GM23338 (cell line): ENCODE measurements around the gene TRIM56. TPM values are rescaled to one million over a fixed set of nuclear protein-coding genes. Genes with fewer than 3 reads are reported as not detected.

Experiments
- ATAC-seq: fragments of 200-7000 bp; cut with Tn5 transposase; 3 replicates; pipeline ENCODE4 v1.9.1; 2020
- DNase-seq: peaks from one replicate; pipeline ENCODE4 v3.0.0-alpha.2; 2015; ENCODE audit warnings: low spot score
- H2AFZ ChIP-seq: fragments of 200-600 bp; sonication (generic); 2 replicates; pipeline ENCODE4 v1.8.0; 2016; ENCODE audit warnings: antibody characterized with exemption, mild to moderate bottlenecking, moderate library complexity
- H3F3A ChIP-seq: fragments of 200-600 bp; sonication (generic); replicated peaks from 2 replicates; pipeline ENCODE4 v1.8.0; 2017; ENCODE audit warnings: antibody characterized with exemption, mixed run types, low read depth
- H3K27ac ChIP-seq: fragments of 200-600 bp; sonication (generic); 2 replicates; pipeline ENCODE4 v1.6.1; 2016; ENCODE audit warnings: low read depth
- H3K27me3 ChIP-seq: fragments of 200-600 bp; sonication (generic); 2 replicates; pipeline ENCODE4 v1.8.0; 2016; ENCODE audit warnings: mild to moderate bottlenecking, mixed run types, moderate library complexity; ENCODE audit not compliant: insufficient read depth
- H3K36me3 ChIP-seq: fragments of 200-600 bp; sonication (generic); 2 replicates; pipeline ENCODE4 v1.8.0; 2016; ENCODE audit warnings: mild to moderate bottlenecking; ENCODE audit not compliant: insufficient read depth
- H3K4me1 ChIP-seq: fragments of 200-600 bp; sonication (generic); 2 replicates; pipeline ENCODE4 v1.8.0; 2016; ENCODE audit warnings: mild to moderate bottlenecking, moderate library complexity; ENCODE audit not compliant: insufficient read depth
- H3K4me2 ChIP-seq: fragments of 200-600 bp; sonication (generic); 2 replicates; pipeline ENCODE4 v1.7.1; 2017; ENCODE audit warnings: mixed run types
- H3K4me3 ChIP-seq: fragments of 200-600 bp; sonication (generic); 2 replicates; pipeline ENCODE4 v1.6.1; 2016; ENCODE audit warnings: mixed run types
- H3K79me2 ChIP-seq: fragments of 200-600 bp; sonication (generic); replicated peaks from 2 replicates; pipeline ENCODE4 v1.8.0; 2017; ENCODE audit warnings: mild to moderate bottlenecking; ENCODE audit not compliant: insufficient read depth
- H3K9me2 ChIP-seq: fragments of 200-600 bp; sonication (generic); 2 replicates; pipeline ENCODE4 v1.8.0; 2017; ENCODE audit not compliant: insufficient read depth
- H4K20me1 ChIP-seq: fragments of 200-600 bp; sonication (generic); replicated peaks from 2 replicates; pipeline ENCODE4 v1.8.0; 2017; ENCODE audit warnings: mild to moderate bottlenecking; ENCODE audit not compliant: insufficient read depth
- H3K27ac Mint-ChIP-seq: 2 replicates; pipeline ENCODE4 v1.8.0; 2020; ENCODE audit warnings: inconsistent platforms, mild to moderate bottlenecking, moderate library complexity, mixed read lengths
- H3K27me3 Mint-ChIP-seq: 3 replicates; pipeline ENCODE4 v1.8.0; 2022; ENCODE audit warnings: low read depth, mild to moderate bottlenecking, moderate library complexity, mixed read lengths, inconsistent platforms; ENCODE audit not compliant: insufficient read depth, poor library complexity
- H3K36me3 Mint-ChIP-seq: 3 replicates; pipeline ENCODE4 v1.8.0; 2021; ENCODE audit warnings: low read depth, mild to moderate bottlenecking, inconsistent platforms, moderate library complexity, mixed read lengths
- H3K4me1 Mint-ChIP-seq: 3 replicates; pipeline ENCODE4 v1.8.0; 2020; ENCODE audit warnings: mild to moderate bottlenecking, inconsistent platforms, mixed read lengths
- H3K4me3 Mint-ChIP-seq: 3 replicates; pipeline ENCODE4 v1.8.0; 2021; ENCODE audit warnings: moderate library complexity, mild to moderate bottlenecking, inconsistent platforms, mixed read lengths
- H3K9me3 Mint-ChIP-seq: 3 replicates; pipeline ENCODE4 v1.8.0; 2020; ENCODE audit warnings: moderate library complexity, mild to moderate bottlenecking, inconsistent platforms, mixed read lengths
- CREB1 ChIP-seq: fragments of 250-450 bp; sonication (Bioruptor Pico); IDR thresholded peaks from 2 replicates; pipeline ENCODE4 v1.5.0; 2020; ENCODE audit warnings: low read depth, mild to moderate bottlenecking, moderate library complexity
- EZH2 ChIP-seq: fragments of 200-600 bp; sonication (generic); IDR thresholded peaks from one replicate; pipeline ENCODE4 v1.8.0; 2017; ENCODE audit warnings: antibody characterized with exemption, mild to moderate bottlenecking, low read depth; ENCODE audit not compliant: unreplicated experiment
- EZH2phosphoT487 ChIP-seq: fragments of 200-600 bp; sonication (generic); IDR thresholded peaks from one replicate; pipeline ENCODE4 v1.8.1; 2018; ENCODE audit warnings: antibody characterized with exemption; ENCODE audit not compliant: unreplicated experiment
- NANOG ChIP-seq: IDR thresholded peaks from 2 replicates; pipeline ENCODE4 v1.6.1; 2016; ENCODE audit warnings: antibody characterized with exemption, borderline replicate concordance
- REST ChIP-seq: IDR thresholded peaks from one replicate; pipeline ENCODE4 v1.6.1; 2018; ENCODE audit warnings: antibody characterized with exemption; ENCODE audit not compliant: unreplicated experiment
- STAT1 ChIP-seq: IDR thresholded peaks from one replicate; pipeline ENCODE4 v1.6.1; 2016; ENCODE audit warnings: antibody characterized with exemption; ENCODE audit not compliant: unreplicated experiment
- ZNF114 ChIP-seq: fragments of 250-450 bp; sonication (Bioruptor Pico); IDR thresholded peaks from 2 replicates; pipeline ENCODE4 v1.5.0; 2020; ENCODE audit warnings: mild to moderate bottlenecking, moderate library complexity
- polyA plus RNA-seq: library from polyadenylated mRNA; unstranded; fragments of >200 nt; fragmentation: Nextera tagmentation; extraction: Ambion mirVana; gene quantifications from 2 replicates; pipeline ENCODE4 v1.2.1, GENCODE V29; 2016
- total RNA-seq: library from RNA; depleted of rRNA; stranded (reverse); fragments of >200 nt; shearing (Covaris generic); gene quantifications from 2 replicates; pipeline ENCODE4 v1.2.3, GENCODE V29; 2014
- TF ChIP-seq, protein P1 (sequence below), 2 experiments: fragments of 200-600 bp in 1 of 2; sonication (generic) in 1 of 2; conservative IDR thresholded peaks; 2 replicates each; pipeline versions ENCODE4 v1.5.1 to v1.6.1; 2016 to 2017; ENCODE audit warnings: antibody characterized with exemption in 2 of 2, low read depth in 2 of 2, mild to moderate bottlenecking in 2 of 2, moderate library complexity in 1 of 2
- TF ChIP-seq, protein P2 (sequence below): IDR thresholded peaks from 2 replicates; pipeline ENCODE4 v1.6.1; 2016; ENCODE audit warnings: antibody characterized with exemption
- TF ChIP-seq, protein P3 (sequence below): fragments of 250-450 bp; sonication (Bioruptor Pico); IDR thresholded peaks from 2 replicates; pipeline ENCODE4 v1.5.0; 2020; ENCODE audit warnings: mild to moderate bottlenecking, moderate library complexity

TRIM56 gene
- total and polyA plus RNA-seq, 2 experiments from 2014 or later = 10.0 to 15.7 TPM

DNA sequence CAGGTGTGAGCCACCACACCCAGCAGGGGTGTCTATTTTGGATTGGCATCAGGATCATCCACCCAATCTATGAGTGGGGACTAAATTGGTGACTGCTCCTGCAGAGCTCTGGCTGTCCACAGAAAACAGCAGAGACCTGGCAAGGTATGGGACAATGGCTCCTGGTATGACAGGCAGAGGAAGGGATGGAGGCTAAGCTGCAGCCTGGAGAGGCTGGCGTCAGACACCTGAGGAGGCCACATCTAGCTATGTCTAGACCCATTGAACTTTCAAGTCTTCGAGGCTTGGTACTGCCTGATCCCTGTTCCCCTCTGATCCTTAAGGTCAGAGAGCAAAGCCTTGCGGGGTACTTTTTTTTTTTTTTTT is 38.4 kb downstream of the TRIM56 start (continued):
- TF ChIP-seq NANOG (no peak), CREB1 (CRISPR knock-in tag) (no peak), EZH2phosphoT487 (no peak), ZNF114 (no peak), STAT1 (no peak), REST (no peak), EZH2 (no peak)
- TF ChIP-seq, protein P1, sequence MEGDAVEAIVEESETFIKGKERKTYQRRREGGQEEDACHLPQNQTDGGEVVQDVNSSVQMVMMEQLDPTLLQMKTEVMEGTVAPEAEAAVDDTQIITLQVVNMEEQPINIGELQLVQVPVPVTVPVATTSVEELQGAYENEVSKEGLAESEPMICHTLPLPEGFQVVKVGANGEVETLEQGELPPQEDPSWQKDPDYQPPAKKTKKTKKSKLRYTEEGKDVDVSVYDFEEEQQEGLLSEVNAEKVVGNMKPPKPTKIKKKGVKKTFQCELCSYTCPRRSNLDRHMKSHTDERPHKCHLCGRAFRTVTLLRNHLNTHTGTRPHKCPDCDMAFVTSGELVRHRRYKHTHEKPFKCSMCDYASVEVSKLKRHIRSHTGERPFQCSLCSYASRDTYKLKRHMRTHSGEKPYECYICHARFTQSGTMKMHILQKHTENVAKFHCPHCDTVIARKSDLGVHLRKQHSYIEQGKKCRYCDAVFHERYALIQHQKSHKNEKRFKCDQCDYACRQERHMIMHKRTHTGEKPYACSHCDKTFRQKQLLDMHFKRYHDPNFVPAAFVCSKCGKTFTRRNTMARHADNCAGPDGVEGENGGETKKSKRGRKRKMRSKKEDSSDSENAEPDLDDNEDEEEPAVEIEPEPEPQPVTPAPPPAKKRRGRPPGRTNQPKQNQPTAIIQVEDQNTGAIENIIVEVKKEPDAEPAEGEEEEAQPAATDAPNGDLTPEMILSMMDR (conservative IDR thresholded peaks at IDR 0.05; ENCODE audit: low read depth in 2 of 2) = no peak
- TF ChIP-seq, protein P2, sequence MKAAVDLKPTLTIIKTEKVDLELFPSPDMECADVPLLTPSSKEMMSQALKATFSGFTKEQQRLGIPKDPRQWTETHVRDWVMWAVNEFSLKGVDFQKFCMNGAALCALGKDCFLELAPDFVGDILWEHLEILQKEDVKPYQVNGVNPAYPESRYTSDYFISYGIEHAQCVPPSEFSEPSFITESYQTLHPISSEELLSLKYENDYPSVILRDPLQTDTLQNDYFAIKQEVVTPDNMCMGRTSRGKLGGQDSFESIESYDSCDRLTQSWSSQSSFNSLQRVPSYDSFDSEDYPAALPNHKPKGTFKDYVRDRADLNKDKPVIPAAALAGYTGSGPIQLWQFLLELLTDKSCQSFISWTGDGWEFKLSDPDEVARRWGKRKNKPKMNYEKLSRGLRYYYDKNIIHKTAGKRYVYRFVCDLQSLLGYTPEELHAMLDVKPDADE = no peak

GRCh38 chr7:101124376-101125056 is 39.2 kb downstream of the TRIM56 start:
- Histone ChIP-seq H3K79me2 (no peaks in the 10 kb centered on the region), H3K27ac (no peak overlapping the region)
- H3K27me3 Mint-ChIP-seq = peaks cover 25% of the 10 kb centered on the region
- TF ChIP-seq EZH2phosphoT487 (no peak), STAT1 (no peak), NANOG (no peak)
- TF ChIP-seq, protein P2 = no peak
- TF ChIP-seq, protein P3, sequence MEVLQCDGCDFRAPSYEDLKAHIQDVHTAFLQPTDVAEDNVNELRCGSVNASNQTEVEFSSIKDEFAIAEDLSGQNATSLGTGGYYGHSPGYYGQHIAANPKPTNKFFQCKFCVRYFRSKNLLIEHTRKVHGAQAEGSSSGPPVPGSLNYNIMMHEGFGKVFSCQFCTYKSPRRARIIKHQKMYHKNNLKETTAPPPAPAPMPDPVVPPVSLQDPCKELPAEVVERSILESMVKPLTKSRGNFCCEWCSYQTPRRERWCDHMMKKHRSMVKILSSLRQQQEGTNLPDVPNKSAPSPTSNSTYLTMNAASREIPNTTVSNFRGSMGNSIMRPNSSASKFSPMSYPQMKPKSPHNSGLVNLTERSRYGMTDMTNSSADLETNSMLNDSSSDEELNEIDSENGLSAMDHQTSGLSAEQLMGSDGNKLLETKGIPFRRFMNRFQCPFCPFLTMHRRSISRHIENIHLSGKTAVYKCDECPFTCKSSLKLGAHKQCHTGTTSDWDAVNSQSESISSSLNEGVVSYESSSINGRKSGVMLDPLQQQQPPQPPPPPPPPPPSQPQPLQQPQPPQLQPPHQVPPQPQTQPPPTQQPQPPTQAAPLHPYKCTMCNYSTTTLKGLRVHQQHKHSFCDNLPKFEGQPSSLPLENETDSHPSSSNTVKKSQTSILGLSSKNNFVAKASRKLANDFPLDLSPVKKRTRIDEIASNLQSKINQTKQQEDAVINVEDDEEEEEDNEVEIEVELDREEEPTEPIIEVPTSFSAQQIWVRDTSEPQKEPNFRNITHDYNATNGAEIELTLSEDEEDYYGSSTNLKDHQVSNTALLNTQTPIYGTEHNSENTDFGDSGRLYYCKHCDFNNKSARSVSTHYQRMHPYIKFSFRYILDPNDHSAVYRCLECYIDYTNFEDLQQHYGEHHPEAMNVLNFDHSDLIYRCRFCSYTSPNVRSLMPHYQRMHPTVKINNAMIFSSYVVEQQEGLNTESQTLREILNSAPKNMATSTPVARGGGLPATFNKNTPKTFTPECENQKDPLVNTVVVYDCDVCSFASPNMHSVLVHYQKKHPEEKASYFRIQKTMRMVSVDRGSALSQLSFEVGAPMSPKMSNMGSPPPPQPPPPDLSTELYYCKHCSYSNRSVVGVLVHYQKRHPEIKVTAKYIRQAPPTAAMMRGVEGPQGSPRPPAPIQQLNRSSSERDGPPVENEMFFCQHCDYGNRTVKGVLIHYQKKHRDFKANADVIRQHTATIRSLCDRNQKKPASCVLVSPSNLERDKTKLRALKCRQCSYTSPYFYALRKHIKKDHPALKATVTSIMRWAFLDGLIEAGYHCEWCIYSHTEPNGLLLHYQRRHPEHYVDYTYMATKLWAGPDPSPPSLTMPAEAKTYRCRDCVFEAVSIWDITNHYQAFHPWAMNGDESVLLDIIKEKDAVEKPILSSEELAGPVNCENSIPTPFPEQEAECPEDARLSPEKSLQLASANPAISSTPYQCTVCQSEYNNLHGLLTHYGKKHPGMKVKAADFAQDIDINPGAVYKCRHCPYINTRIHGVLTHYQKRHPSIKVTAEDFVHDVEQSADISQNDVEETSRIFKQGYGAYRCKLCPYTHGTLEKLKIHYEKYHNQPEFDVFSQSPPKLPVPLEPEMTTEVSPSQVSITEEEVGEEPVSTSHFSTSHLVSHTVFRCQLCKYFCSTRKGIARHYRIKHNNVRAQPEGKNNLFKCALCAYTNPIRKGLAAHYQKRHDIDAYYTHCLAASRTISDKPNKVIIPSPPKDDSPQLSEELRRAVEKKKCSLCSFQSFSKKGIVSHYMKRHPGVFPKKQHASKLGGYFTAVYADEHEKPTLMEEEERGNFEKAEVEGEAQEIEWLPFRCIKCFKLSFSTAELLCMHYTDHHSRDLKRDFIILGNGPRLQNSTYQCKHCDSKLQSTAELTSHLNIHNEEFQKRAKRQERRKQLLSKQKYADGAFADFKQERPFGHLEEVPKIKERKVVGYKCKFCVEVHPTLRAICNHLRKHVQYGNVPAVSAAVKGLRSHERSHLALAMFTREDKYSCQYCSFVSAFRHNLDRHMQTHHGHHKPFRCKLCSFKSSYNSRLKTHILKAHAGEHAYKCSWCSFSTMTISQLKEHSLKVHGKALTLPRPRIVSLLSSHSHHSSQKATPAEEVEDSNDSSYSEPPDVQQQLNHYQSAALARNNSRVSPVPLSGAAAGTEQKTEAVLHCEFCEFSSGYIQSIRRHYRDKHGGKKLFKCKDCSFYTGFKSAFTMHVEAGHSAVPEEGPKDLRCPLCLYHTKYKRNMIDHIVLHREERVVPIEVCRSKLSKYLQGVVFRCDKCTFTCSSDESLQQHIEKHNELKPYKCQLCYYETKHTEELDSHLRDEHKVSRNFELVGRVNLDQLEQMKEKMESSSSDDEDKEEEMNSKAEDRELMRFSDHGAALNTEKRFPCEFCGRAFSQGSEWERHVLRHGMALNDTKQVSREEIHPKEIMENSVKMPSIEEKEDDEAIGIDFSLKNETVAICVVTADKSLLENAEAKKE = no peak

More at GRCh38 chr7:101124376-101125056, 39.2 kb downstream of the TRIM56 start:
- Histone ChIP-seq H2AFZ (no peak overlapping the region), H3K36me3 (no peaks in the 10 kb centered on the region), H3F3A (0 out of 2 replicates have a peak, but pooled peaks cover 10% of the 10 kb centered on the region), H3K4me1 (peaks cover 42% of the 10 kb centered on the region; the same call in 1 of the 2 replicates), H3K9me2 (no peaks in the 10 kb centered on the region), H4K20me1 (no peaks in the 10 kb centered on the region), H3K4me2 (no peak overlapping the region), H3K4me3 (no peak overlapping the region), H3K27me3 (no peaks in the 10 kb centered on the region)
- ATAC-seq (no peak), DNase-seq (no peak)
- peaks cover 10% of the 10 kb centered on the region; the same call in 1 of the 3 replicates for H3K36me3 Mint-ChIP-seq
- H3K27ac Mint-ChIP-seq = no peak overlapping the region
- peaks cover 32% of the 10 kb centered on the region for H3K4me1 Mint-ChIP-seq
- peaks cover 8% of the 10 kb centered on the region for H3K9me3 Mint-ChIP-seq
- no peak overlapping the region for H3K4me3 Mint-ChIP-seq
